ENCODE measurements around the gene GSC2.

Gene GSC2

GRCh38 chr22:19139974-19140373 lies 10.1 kb downstream of the GSC2 start:
- H3K4me3 ChIP-seq (ENCODE audit: low read length): no peak overlapping the region
- DNase-seq (ENCODE audit: low read depth): no peak
- TF ChIP-seq, protein P1, sequence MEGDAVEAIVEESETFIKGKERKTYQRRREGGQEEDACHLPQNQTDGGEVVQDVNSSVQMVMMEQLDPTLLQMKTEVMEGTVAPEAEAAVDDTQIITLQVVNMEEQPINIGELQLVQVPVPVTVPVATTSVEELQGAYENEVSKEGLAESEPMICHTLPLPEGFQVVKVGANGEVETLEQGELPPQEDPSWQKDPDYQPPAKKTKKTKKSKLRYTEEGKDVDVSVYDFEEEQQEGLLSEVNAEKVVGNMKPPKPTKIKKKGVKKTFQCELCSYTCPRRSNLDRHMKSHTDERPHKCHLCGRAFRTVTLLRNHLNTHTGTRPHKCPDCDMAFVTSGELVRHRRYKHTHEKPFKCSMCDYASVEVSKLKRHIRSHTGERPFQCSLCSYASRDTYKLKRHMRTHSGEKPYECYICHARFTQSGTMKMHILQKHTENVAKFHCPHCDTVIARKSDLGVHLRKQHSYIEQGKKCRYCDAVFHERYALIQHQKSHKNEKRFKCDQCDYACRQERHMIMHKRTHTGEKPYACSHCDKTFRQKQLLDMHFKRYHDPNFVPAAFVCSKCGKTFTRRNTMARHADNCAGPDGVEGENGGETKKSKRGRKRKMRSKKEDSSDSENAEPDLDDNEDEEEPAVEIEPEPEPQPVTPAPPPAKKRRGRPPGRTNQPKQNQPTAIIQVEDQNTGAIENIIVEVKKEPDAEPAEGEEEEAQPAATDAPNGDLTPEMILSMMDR (conservative IDR thresholded peaks at IDR 0.05; ENCODE audit: low read length): no peak

DNA sequence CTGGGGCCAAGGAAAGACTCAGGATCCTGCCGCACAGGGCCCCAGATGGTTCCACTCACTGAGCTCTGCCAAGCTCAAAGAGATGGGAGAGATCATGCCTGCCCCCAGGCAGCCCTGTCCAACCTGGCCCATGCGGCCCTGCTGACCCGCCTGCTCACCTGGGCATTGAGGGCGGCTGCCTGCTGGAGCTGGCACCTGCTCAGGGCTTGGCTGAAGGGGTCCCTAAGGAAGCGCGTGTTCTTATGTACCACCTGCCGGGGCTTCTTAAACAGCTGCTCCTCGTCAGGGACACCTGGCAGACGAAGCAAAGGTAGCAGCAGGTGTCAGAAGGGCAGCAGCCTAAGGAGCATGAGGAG lies 11.1 kb downstream of the GSC2 start:
- DNase-seq (ENCODE audit: low read depth): no peak
- no peak overlapping the region for H3K4me3 ChIP-seq (ENCODE audit: low read length)
- TF ChIP-seq, protein P1 (conservative IDR thresholded peaks at IDR 0.05; ENCODE audit: low read length): no peak

DNA sequence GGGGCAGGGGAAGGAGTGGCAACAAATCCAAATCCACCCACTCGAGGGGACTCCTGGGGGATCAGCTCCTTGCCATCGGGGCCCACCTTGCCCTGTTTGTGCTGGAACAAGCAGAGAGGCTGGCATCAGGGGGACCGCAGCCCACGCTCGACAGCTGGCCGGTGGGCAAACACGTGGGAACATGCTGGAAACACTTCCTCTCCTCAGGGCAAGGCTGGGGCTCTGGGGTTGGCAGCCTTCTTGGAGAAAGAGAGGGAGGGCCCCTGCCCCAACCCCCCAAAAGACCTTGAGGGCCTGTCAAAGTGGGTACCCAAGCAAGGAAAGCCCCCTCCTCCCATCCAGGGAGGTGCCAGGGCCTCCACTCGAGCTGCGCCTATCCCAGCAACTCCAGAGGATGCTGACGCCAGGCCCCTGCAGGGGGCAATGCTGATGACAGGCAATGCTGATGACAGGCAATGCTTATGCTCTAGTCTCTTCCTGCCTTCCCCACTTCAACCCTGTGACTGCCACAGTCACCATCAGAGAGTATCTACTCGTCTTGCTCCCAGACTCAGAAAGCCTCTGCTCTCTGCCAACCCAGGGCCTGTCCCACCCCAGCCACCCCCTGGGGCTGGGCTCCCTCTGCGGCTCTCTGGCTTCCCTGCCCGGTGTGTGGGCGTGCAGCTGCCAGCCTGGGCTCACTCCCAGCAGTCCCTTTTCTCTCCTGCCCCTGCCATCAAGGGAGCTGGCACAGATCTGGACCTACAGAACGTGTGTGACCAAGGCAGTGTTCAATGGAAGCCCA lies 11.7 kb downstream of the GSC2 start:
- TF ChIP-seq, protein P1 (conservative IDR thresholded peaks at IDR 0.05; ENCODE audit: low read length): no peak
- DNase-seq (ENCODE audit: low read depth): no peak
- H3K4me3 ChIP-seq (ENCODE audit: low read length): no peak overlapping the region

GRCh38 chr22:19137384-19138216 lies 12.5 kb downstream of the GSC2 start:
- no peak for DNase-seq (ENCODE audit: low read depth)
- H3K4me3 ChIP-seq (ENCODE audit: low read length): no peak overlapping the region
- TF ChIP-seq, protein P1 (conservative IDR thresholded peaks at IDR 0.05; ENCODE audit: low read length): no peak

DNA sequence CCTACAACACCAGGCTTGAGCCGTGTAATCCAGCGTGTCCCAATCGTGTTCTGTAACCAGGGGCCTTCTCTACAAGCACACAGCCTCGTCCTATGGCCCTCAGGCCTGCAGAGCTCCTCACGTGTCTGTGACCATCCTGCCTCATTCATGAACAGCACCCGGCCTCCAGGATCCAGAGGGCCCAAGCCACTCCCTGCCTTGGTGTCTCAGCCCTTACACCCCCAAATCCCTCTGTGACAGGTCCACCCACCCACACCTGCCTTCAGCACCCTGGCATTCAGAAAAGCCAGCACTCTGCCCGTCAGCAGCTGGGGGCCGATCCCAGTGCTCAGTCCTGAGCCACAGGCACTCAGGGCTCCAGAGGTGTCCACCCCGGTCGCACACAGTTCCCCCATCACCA lies 13.2 kb downstream of the GSC2 start:
- DNase-seq (ENCODE audit: low read depth): no peak
- H3K4me3 ChIP-seq (ENCODE audit: low read length): no peak overlapping the region
- TF ChIP-seq, protein P1 (conservative IDR thresholded peaks at IDR 0.05; ENCODE audit: low read length): no peak

- no peak overlapping the region for H3K4me3 ChIP-seq (ENCODE audit: low read length)
- no peak for DNase-seq (ENCODE audit: low read depth)
- TF ChIP-seq, protein P1 (conservative IDR thresholded peaks at IDR 0.05; ENCODE audit: low read length): no peak
Observed at GRCh38 chr22:19134874-19135273, 15.2 kb downstream of the GSC2 start.
